ENCODE measurements around the gene HTR3E. TPM values are rescaled to one million over a fixed set of nuclear protein-coding genes. Genes with fewer than 3 reads are reported as not detected.

Gene HTR3E
- total and polyA plus RNA-seq, 2 of the 13 experiments (the other 11 are each of a cell fraction or from before 2014, with no cell fraction given) = not detected

DNA sequence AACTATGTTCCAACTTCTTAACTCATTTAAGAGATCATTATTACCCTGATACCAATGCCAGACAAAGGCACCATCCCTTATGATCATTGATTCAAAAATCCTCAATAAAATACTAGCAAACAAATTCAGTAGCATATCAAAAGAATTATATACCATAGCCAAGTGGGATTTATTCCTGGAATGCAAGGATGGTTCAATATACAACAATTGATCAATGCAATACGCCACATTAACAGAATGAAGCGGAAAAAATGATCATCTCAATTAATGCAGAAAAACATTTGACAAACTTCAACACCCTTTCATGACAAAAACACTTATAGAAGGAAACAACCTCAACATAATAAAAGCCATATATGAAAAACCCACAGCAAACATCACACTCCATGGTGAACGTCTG lies 4.7 kb upstream of the HTR3E start:
- H3K4me3 ChIP-seq (replicated peaks in 1 of 3; ENCODE audit: insufficient read depth in 1 of 3, low read depth in 2 of 3, low read length in 3 of 3) = no peak overlapping the region
- WGBS (ENCODE audit: low lambda C conversion rate) = 5% methylated on average over 3 of the region's 3 CpGs
- H3K27ac ChIP-seq (ENCODE audit: extremely low read length, insufficient read depth, low read length) = no peak overlapping the region
- no peaks in the 10 kb centered on the region for H3K79me2 ChIP-seq (ENCODE audit: insufficient read depth, low read length)
- in situ Hi-C loops (cut with HindIII; ENCODE audit: extremely low pct_ligation_motif_present, low pct_unique_long_range_greater_than_20kb) (no loop called here), intact Hi-C loops (cut with micrococcal nuclease; ENCODE audit: unreplicated experiment) (no loop called here)
- no peak for TF ChIP-seq ZNF616 (CRISPR knock-in tag; IDR thresholded peaks at IDR 0.05; ENCODE audit: low read depth)
- TF ChIP-seq GATA4 (IDR thresholded peaks at IDR 0.05; ENCODE audit: borderline replicate concordance, low read depth) = no peak
- TF ChIP-seq NR2C2 (CRISPR knock-in tag; IDR thresholded peaks at IDR 0.05; ENCODE audit: borderline replicate concordance) = no peak
- no peak for TF ChIP-seq RORA (CRISPR knock-in tag; IDR thresholded peaks at IDR 0.05)
- TF ChIP-seq CENPX (CRISPR knock-in tag; IDR thresholded peaks at IDR 0.05) = no peak
- TF ChIP-seq CBX2 (IDR thresholded peaks at IDR 0.05; ENCODE audit: low read depth, low read length) = no peak
- TF ChIP-seq CBX2 (CRISPR knock-in tag; IDR thresholded peaks at IDR 0.05; ENCODE audit: low read depth) = no peak
- no peak for TF ChIP-seq ISL2 (CRISPR knock-in tag; IDR thresholded peaks at IDR 0.05)
- TF ChIP-seq, protein P1, sequence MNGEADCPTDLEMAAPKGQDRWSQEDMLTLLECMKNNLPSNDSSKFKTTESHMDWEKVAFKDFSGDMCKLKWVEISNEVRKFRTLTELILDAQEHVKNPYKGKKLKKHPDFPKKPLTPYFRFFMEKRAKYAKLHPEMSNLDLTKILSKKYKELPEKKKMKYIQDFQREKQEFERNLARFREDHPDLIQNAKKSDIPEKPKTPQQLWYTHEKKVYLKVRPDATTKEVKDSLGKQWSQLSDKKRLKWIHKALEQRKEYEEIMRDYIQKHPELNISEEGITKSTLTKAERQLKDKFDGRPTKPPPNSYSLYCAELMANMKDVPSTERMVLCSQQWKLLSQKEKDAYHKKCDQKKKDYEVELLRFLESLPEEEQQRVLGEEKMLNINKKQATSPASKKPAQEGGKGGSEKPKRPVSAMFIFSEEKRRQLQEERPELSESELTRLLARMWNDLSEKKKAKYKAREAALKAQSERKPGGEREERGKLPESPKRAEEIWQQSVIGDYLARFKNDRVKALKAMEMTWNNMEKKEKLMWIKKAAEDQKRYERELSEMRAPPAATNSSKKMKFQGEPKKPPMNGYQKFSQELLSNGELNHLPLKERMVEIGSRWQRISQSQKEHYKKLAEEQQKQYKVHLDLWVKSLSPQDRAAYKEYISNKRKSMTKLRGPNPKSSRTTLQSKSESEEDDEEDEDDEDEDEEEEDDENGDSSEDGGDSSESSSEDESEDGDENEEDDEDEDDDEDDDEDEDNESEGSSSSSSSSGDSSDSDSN (CRISPR knock-in tag; IDR thresholded peaks at IDR 0.05) = no peak
- TF ChIP-seq, protein P2, sequence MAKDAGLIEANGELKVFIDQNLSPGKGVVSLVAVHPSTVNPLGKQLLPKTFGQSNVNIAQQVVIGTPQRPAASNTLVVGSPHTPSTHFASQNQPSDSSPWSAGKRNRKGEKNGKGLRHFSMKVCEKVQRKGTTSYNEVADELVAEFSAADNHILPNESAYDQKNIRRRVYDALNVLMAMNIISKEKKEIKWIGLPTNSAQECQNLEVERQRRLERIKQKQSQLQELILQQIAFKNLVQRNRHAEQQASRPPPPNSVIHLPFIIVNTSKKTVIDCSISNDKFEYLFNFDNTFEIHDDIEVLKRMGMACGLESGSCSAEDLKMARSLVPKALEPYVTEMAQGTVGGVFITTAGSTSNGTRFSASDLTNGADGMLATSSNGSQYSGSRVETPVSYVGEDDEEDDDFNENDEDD (CRISPR knock-in tag; IDR thresholded peaks at IDR 0.05; ENCODE audit: borderline replicate concordance) = no peak
- TF ChIP-seq RELA (CRISPR knock-in tag; IDR thresholded peaks at IDR 0.05) = no peak
- TF ChIP-seq ZNF570 (CRISPR knock-in tag; IDR thresholded peaks at IDR 0.05; ENCODE audit: borderline replicate concordance) = no peak
- TF ChIP-seq ZNF777 (CRISPR knock-in tag; IDR thresholded peaks at IDR 0.05) = no peak
- no peak for TF ChIP-seq ZNF605 (CRISPR knock-in tag; IDR thresholded peaks at IDR 0.05)
- FAIRE-seq = no peak
- H3K9ac ChIP-seq (ENCODE audit: insufficient read depth, low read depth, low read length) = no peak overlapping the region
- no peaks in the 10 kb centered on the region for H4K20me1 ChIP-seq (ENCODE audit: insufficient read depth, low read length)
- peaks cover 13% of the 10 kb centered on the region for H3K9me3 ChIP-seq (ENCODE audit: low read length)
- no peak overlapping the region for H3K4me2 ChIP-seq (ENCODE audit: low read depth, low read length)
- no peak overlapping the region for H2AFZ ChIP-seq (ENCODE audit: low read length)
- no peaks in the 10 kb centered on the region for H3K4me1 ChIP-seq (ENCODE audit: insufficient read depth, low read length)
- no peak for ATAC-seq
- DNase-seq (ENCODE audit: low spot score) = no peak
- no peaks in the 10 kb centered on the region for H3K27me3 ChIP-seq (ENCODE audit: control insufficient read depth in 1 of 2, insufficient read depth in 2 of 2, low read length in 2 of 2)
- BruUV-seq (replicated peaks) = no TSS peak
- ChIA-PET CTCF (ENCODE audit: low intra/inter-chr PET ratio, low total read pairs) (no interaction called here), POLR2A (no interaction called here)
- H3K36me3 ChIP-seq (replicated peaks in 1 of 2; ENCODE audit: control insufficient read depth in 1 of 2, insufficient read depth in 2 of 2, low read length in 2 of 2) = no peaks in the 10 kb centered on the region

All from HepG2 (cell line).